ENCODE results near the gene REPIN1. TPM values are rescaled to one million over a fixed set of nuclear protein-coding genes. Genes with fewer than 3 reads are reported as not detected.

The REPIN1 gene
- total RNA-seq, 1 donor from 2014 or later = 86.0 TPM

DNA sequence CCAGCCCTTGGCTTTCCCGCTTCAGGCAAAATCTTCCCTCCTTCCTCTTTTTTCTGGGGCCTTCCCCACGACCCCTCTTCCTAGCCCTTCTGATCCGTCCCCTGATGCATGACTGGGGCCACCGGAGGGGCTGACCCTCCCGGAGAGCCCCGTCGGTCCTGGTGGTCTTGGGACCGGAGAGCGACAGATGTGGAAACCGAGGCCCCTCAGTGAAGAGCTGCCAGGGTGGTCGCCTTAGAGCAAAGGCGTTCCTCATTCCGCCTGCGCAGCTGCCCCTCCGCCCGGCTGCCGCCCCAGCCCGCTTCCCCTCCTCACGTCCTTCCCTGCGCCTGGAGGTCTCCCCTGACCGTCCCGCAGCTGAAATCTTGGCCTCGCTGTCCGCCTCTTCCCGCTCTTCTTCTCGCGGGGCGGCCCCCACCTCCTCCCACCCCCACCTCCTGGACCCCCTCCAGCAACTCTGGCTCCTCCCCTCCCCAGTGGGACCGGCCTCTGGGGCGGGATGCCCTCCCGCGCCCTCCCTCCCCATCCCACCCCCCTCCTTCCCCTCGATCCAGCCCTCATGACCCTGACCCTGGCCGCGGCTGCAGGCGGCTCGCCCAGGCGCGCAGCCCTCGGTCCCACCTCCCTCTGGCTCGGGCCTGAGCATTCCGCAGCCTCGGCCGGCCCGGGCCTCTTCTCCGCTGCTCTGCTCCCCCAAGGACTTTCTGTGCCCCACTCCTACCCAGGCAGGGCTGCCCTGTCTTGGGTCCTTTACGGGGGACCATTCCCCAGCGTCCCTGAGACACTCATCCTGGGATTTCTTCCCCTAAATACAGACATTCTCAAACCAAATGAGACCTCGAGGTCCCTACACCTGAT lies 27.1 kb upstream of the REPIN1 start, which contains the start of gene RARRES2:
Gene RARRES2, minus strand, starts transcription at position 367 of the 858 bp plus-strand sequence. CDS start 1,020 bp downstream, outside the sequence.
- no peak for TF ChIP-seq CTCF (IDR thresholded peaks at IDR 0.05)
- Histone ChIP-seq H3K9me3 (no peaks in the 10 kb centered on the region), H3K27me3 (ENCODE audit: low read depth) (peaks cover 26% of the 10 kb centered on the region), H3K4me3 (peak within 1 kb of the TSS; percentile 62), H3K27ac (peak within 1 kb of the TSS; percentile 78), H3K36me3 (peaks cover 14% of the 10 kb centered on the region), H3K4me1 (peaks cover 20% of the 10 kb centered on the region)
- peak; percentile 75 to 78 for ATAC-seq
- intact Hi-C loops (cut with DNase I) = no loop called here
- DNase-seq = no peak

- Histone ChIP-seq H3K4me3 (peak overlapping the region; percentile 62), H3K36me3 (peaks cover 8% of the 10 kb centered on the region), H3K4me1 (peaks cover 16% of the 10 kb centered on the region), H3K9me3 (no peaks in the 10 kb centered on the region), H3K27ac (peak overlapping the region; percentile 2), H3K27me3 (ENCODE audit: low read depth) (peaks cover 26% of the 10 kb centered on the region)
- DNase-seq (no peak), ATAC-seq (no peak)
- TF ChIP-seq CTCF (IDR thresholded peaks at IDR 0.05) = no peak
- intact Hi-C loops (cut with DNase I) = no loop called here
These were observed 26.6 kb upstream of the REPIN1 start for GRCh38 chr7:150342121-150342408.

- Histone ChIP-seq H3K27me3 (ENCODE audit: low read depth) (peaks cover 26% of the 10 kb centered on the region), H3K27ac (no peak overlapping the region), H3K4me3 (no peak overlapping the region), H3K9me3 (no peaks in the 10 kb centered on the region), H3K36me3 (peaks cover 6% of the 10 kb centered on the region), H3K4me1 (peaks cover 16% of the 10 kb centered on the region)
- DNase-seq (no peak), ATAC-seq (no peak)
- TF ChIP-seq CTCF (IDR thresholded peaks at IDR 0.05) = no peak
- intact Hi-C loops (cut with DNase I) = no loop called here
These were observed 25.4 kb upstream of the REPIN1 start for GRCh38 chr7:150343225-150343624.

DNA sequence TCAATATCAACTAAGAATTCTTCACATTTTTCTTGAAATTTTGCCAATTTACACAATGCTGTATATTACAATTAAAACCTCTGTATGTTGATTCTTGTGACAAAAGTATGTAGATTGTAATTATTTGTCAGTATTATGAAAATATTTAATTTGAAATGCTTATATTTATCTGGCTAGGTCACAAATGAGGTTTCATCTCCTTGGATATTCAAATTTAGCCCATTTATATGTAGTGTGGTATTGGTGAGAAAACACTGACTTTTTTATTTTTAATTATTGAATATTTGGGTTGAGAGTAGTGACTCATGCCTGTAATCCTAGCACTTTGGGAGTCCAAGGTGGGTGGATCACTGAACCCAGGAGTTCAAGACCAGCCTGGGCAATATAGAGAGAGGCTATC lies 24.3 kb upstream of the REPIN1 start:
- intact Hi-C loops (cut with DNase I) = no loop called here
- Histone ChIP-seq H3K36me3 (no peaks in the 10 kb centered on the region), H3K27me3 (ENCODE audit: low read depth) (peaks cover 26% of the 10 kb centered on the region), H3K27ac (no peak overlapping the region), H3K4me3 (no peak overlapping the region), H3K4me1 (peaks cover 16% of the 10 kb centered on the region), H3K9me3 (no peaks in the 10 kb centered on the region)
- TF ChIP-seq CTCF (IDR thresholded peaks at IDR 0.05) = no peak
- no peak for ATAC-seq
- DNase-seq = no peak

DNA sequence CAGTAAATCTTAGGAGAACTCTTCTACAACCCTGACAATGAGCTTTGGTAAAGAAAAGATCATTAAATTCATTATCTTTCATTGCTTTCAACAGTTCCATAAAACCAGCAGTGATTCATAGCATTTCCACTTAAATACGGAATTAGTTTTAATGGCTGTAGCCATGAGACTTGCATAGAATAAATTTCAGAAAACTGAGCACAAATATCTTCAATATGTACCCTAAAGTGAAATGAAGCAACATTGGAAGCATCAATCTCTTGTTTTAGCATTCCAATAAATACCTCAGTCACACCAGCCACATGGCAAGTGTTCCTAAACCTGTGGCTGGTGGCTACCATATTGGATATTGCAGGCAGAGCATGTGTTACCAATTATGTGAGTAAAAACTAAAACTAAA lies 23.6 kb upstream of the REPIN1 start:
- Histone ChIP-seq H3K36me3 (no peaks in the 10 kb centered on the region), H3K9me3 (no peaks in the 10 kb centered on the region), H3K4me3 (no peak overlapping the region), H3K27ac (no peak overlapping the region), H3K27me3 (ENCODE audit: low read depth) (peaks cover 25% of the 10 kb centered on the region), H3K4me1 (peaks cover 13% of the 10 kb centered on the region)
- ATAC-seq = no peak
- TF ChIP-seq CTCF (IDR thresholded peaks at IDR 0.05) = no peak
- DNase-seq = no peak
- intact Hi-C loops (cut with DNase I) = no loop called here

All from lower lobe of right lung (tissue), 2 donors.